Skeletal muscle tissue (tissue), 4 donors: Measurements from ENCODE around the gene SEMA5A. TPM values are rescaled to one million over a fixed set of nuclear protein-coding genes. Genes with fewer than 3 reads are reported as not detected.

Source experiments
- H3K27ac ChIP-seq: one replicate; pipeline ENCODE4 v1.7.0; 2013; ENCODE audit warnings: mild to moderate bottlenecking, low read depth, low read length, inconsistent platforms
- H3K27me3 ChIP-seq, 3 donors: one replicate each; pipeline ENCODE4 v1.7.0; 2013; ENCODE audit warnings: low read length in 3 of 3; ENCODE audit not compliant: control insufficient read depth in 3 of 3, insufficient read depth in 3 of 3
- H3K36me3 ChIP-seq, 3 donors: one replicate each; pipeline ENCODE4 v1.7.0; 2013; ENCODE audit warnings: low read length in 3 of 3; ENCODE audit not compliant: control insufficient read depth in 3 of 3, insufficient read depth in 3 of 3
- H3K4me1 ChIP-seq, 3 donors: one replicate each; pipeline ENCODE4 v1.7.0; 2013; ENCODE audit warnings: low read length in 3 of 3, mild to moderate bottlenecking in 3 of 3; ENCODE audit not compliant: control insufficient read depth in 3 of 3, insufficient read depth in 3 of 3
- H3K4me3 ChIP-seq, 3 donors: one replicate each; pipeline ENCODE4 v1.7.0; 2013; ENCODE audit warnings: low read length in 3 of 3
- H3K9ac ChIP-seq, 3 donors: one replicate each; pipeline ENCODE4 v1.7.0; 2013; ENCODE audit warnings: low read length in 3 of 3, mild to moderate bottlenecking in 3 of 3, moderate library complexity in 2 of 3, low read depth in 1 of 3
- H3K9me3 ChIP-seq, 3 donors: one replicate each; pipeline ENCODE4 v1.7.0; 2013; ENCODE audit warnings: low read length in 3 of 3; ENCODE audit not compliant: control insufficient read depth in 3 of 3
- total RNA-seq: library from RNA; depleted of rRNA; stranded (reverse); fragments of >200 nt; gene quantifications from one replicate; pipeline ENCODE4 v1.2.3, GENCODE V29; 2014
- donor health status: Osteomylitis.

SEMA5A gene
- total RNA-seq, 1 donor from 2014 or later: 25.1 TPM

GRCh38 chr5:9381464-9381863 lies 164.4 kb downstream of the SEMA5A start:
- Histone ChIP-seq H3K27ac (no peak overlapping the region), H3K36me3 (no peaks in the 10 kb centered on the region), H3K9ac (no peak overlapping the region), H3K9me3 (no peaks in the 10 kb centered on the region), H3K27me3 (no peaks in the 10 kb centered on the region), H3K4me3 (no peak overlapping the region), H3K4me1 (no peaks in the 10 kb centered on the region)

GRCh38 chr5:9380109-9380508 lies 165.8 kb downstream of the SEMA5A start:
- Histone ChIP-seq H3K4me1 (no peaks in the 10 kb centered on the region), H3K27ac (no peak overlapping the region), H3K27me3 (no peaks in the 10 kb centered on the region), H3K9ac (no peak overlapping the region), H3K4me3 (no peak overlapping the region), H3K36me3 (no peaks in the 10 kb centered on the region), H3K9me3 (no peaks in the 10 kb centered on the region)

- Histone ChIP-seq H3K4me3 (no peak overlapping the region), H3K27me3 (peaks cover 0 to 3% (median 0%) of the 10 kb centered on the region in 3 donors)
These were observed 169.3 kb downstream of the SEMA5A start for GRCh38 chr5:9376363-9377117.

GRCh38 chr5:9375756-9376155 lies 170.1 kb downstream of the SEMA5A start:
- H3K27ac ChIP-seq: no peak overlapping the region
- no peak overlapping the region for H3K4me3 ChIP-seq
- H3K4me1 ChIP-seq: no peaks in the 10 kb centered on the region
- peaks cover 0 to 3% (median 0%) of the 10 kb centered on the region in 3 donors for H3K27me3 ChIP-seq
- H3K36me3 ChIP-seq: no peaks in the 10 kb centered on the region
- H3K9ac ChIP-seq: no peak overlapping the region
- no peaks in the 10 kb centered on the region for H3K9me3 ChIP-seq

More at GRCh38 chr5:9376363-9377117, 169.3 kb downstream of the SEMA5A start:
- Histone ChIP-seq H3K36me3 (no peaks in the 10 kb centered on the region), H3K4me1 (no peaks in the 10 kb centered on the region), H3K9ac (no peak overlapping the region), H3K9me3 (no peaks in the 10 kb centered on the region), H3K27ac (no peak overlapping the region)

- Histone ChIP-seq H3K9ac (no peak overlapping the region), H3K36me3 (no peaks in the 10 kb centered on the region), H3K4me1 (no peaks in the 10 kb centered on the region), H3K27me3 (peaks cover 0 to 3% (median 0%) of the 10 kb centered on the region in 3 donors), H3K27ac (no peak overlapping the region), H3K9me3 (no peaks in the 10 kb centered on the region), H3K4me3 (no peak overlapping the region)
These were observed 171.8 kb downstream of the SEMA5A start for GRCh38 chr5:9374025-9374424.

GRCh38 chr5:9373571-9373970 lies 172.3 kb downstream of the SEMA5A start:
- Histone ChIP-seq H3K27me3 (peaks cover 0 to 3% (median 0%) of the 10 kb centered on the region in 3 donors), H3K9ac (no peak overlapping the region), H3K4me1 (no peaks in the 10 kb centered on the region), H3K4me3 (no peak overlapping the region), H3K27ac (no peak overlapping the region), H3K9me3 (no peaks in the 10 kb centered on the region), H3K36me3 (no peaks in the 10 kb centered on the region)

- Histone ChIP-seq H3K4me1 (no peaks in the 10 kb centered on the region), H3K4me3 (no peak overlapping the region), H3K27ac (no peak overlapping the region), H3K27me3 (peaks cover 0 to 3% (median 0%) of the 10 kb centered on the region in 3 donors), H3K36me3 (no peaks in the 10 kb centered on the region), H3K9ac (no peak overlapping the region), H3K9me3 (no peaks in the 10 kb centered on the region)
These were observed 175.6 kb downstream of the SEMA5A start for GRCh38 chr5:9370256-9370655.

GRCh38 chr5:9365512-9365911 lies 180.4 kb downstream of the SEMA5A start:
- no peak overlapping the region for H3K27ac ChIP-seq
- peaks cover 0 to 2% (median 0%) of the 10 kb centered on the region in 3 donors for H3K4me1 ChIP-seq
- H3K9me3 ChIP-seq: no peaks in the 10 kb centered on the region
- no peak overlapping the region for H3K9ac ChIP-seq
- H3K4me3 ChIP-seq: no peak overlapping the region
- H3K27me3 ChIP-seq: no peaks in the 10 kb centered on the region
- H3K36me3 ChIP-seq: no peaks in the 10 kb centered on the region

- Histone ChIP-seq H3K36me3 (no peaks in the 10 kb centered on the region), H3K9me3 (no peaks in the 10 kb centered on the region), H3K4me1 (peaks cover 0 to 2% (median 0%) of the 10 kb centered on the region in 3 donors), H3K9ac (no peak overlapping the region), H3K27me3 (no peaks in the 10 kb centered on the region), H3K4me3 (no peak overlapping the region), H3K27ac (no peak overlapping the region)
These were observed 182.4 kb downstream of the SEMA5A start for GRCh38 chr5:9363449-9363848.

- no peak overlapping the region for H3K4me3 ChIP-seq
- H3K36me3 ChIP-seq: no peaks in the 10 kb centered on the region
- H3K4me1 ChIP-seq: peaks cover 0 to 2% (median 0%) of the 10 kb centered on the region in 3 donors
- H3K27ac ChIP-seq: no peak overlapping the region
- no peaks in the 10 kb centered on the region for H3K9me3 ChIP-seq
- H3K9ac ChIP-seq: no peak overlapping the region
- H3K27me3 ChIP-seq: no peaks in the 10 kb centered on the region
These were observed 182.8 kb downstream of the SEMA5A start for GRCh38 chr5:9363026-9363425.
